Stimulated activated CD8-positive, alpha-beta memory T cell treated with anti-CD3 and anti-CD28 coated beads, Interleukin-15, amount 100 ng/mL, for 4 hours (primary cell): Measurements from ENCODE around the gene MAGEA2B.
"Not testable (repeated sequence)": the region's sequence is repeated elsewhere in the genome, so short reads cannot be mapped to it uniquely, and the experiment has no call there.

Experiments used
- DNase-seq, 2 donors: peaks; one replicate each; pipeline ENCODE4 v3.0.0-alpha.2; 2020; ENCODE audit warnings: low read depth in 2 of 2

MAGEA2B gene, protein sequence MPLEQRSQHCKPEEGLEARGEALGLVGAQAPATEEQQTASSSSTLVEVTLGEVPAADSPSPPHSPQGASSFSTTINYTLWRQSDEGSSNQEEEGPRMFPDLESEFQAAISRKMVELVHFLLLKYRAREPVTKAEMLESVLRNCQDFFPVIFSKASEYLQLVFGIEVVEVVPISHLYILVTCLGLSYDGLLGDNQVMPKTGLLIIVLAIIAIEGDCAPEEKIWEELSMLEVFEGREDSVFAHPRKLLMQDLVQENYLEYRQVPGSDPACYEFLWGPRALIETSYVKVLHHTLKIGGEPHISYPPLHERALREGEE

DNA sequence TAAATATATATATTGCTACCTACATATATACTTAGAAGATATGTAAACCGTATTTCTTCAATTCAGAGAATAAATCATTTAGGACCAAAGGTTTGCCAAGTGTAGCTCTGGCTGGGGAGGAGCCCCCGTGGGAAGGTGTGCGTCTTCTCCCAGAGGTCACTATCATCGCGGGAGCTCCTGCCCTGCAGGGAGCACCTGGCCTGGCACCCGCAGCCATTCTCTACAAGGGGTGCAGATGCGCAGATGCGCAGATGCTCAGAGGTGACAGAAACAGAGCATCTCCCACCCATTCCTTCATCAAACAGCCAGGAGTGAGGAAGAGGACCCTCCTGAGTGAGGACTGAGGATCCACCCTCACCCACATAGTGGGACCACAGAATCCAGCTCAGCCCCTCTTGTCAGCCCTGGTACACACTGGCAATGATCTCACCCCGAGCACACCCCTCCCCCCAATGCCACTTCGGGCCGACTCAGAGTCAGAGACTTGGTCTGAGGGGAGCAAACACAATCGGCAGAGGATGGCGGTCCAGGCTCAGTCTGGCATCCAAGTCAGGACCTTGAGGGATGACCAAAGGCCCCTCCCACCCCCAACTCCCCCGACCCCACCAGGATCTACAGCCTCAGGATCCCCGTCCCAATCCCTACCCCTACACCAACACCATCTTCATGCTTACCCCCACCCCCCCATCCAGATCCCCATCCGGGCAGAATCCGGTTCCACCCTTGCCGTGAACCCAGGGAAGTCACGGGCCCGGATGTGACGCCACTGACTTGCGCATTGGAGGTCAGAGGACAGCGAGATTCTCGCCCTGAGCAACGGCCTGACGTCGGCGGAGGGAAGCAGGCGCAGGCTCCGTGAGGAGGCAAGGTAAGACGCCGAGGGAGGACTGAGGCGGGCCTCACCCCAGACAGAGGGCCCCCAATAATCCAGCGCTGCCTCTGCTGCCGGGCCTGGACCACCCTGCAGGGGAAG, at the start of gene MAGEA2B:
TSS of gene MAGEA2B (plus strand) at position 814 of the 973 bp plus-strand sequence. CDS start 2,479 bp downstream, outside the sequence.
- DNase-seq = not testable (repeated sequence)

DNA sequence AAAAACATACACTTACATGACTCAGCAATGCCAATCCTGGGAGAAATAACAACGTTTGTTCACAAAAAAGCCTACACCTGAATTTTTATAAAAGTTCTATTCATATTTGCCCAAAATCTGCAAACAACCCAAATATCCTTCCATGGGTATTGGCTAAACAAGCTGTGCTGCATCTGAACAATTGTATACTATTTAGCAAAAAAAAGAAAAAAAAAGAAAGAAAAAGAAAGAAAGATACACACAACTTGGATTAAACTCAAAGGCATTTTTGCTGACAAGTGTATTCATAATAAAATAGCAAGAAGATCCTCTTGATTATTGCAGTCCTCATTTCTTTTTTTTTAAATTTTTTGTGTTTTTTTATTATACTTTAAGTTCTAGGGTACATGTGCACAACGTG, 40.3 kb upstream of the MAGEA2B start:
- no peak for DNase-seq

DNA sequence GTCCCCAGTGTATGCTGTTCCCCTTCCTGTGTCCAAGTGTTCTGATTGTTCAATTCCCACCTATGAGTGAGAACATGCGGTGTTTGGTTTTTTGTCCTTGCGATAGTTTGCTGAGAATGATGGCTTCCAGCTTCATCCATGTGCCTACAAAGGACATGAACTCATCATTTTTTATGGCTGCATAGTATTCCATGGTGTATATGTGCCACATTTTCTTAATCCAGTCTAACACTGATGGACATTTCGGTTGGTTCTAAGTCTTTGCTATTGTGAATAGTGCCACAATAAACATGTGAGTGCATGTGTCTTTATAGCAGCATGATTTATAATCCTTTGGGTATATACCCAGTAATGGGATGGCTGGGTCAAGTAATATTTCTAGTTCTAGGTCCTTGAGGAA, 39.8 kb upstream of the MAGEA2B start:
- not testable (repeated sequence) for DNase-seq

DNA sequence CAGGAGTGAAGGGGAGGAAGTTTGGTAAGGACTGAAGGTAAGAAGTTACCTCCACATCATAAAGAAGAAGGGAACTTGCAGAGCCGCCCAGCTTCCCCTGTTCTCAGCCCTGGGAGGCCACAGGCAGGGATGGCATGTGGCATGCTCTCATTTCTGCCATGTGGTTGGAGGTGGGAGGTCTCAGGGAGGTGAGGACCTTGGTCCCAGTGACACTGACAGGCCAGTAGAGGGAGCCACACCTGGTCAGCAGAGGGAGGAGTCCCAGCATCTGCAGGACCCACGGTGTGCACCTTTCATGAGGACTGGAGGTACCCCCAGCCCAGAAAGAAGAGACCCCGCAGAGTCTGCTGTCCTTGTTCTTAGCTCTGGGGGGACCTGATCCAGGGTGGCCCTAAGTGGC, 33.4 kb upstream of the MAGEA2B start:
- not testable (repeated sequence) for DNase-seq

DNA sequence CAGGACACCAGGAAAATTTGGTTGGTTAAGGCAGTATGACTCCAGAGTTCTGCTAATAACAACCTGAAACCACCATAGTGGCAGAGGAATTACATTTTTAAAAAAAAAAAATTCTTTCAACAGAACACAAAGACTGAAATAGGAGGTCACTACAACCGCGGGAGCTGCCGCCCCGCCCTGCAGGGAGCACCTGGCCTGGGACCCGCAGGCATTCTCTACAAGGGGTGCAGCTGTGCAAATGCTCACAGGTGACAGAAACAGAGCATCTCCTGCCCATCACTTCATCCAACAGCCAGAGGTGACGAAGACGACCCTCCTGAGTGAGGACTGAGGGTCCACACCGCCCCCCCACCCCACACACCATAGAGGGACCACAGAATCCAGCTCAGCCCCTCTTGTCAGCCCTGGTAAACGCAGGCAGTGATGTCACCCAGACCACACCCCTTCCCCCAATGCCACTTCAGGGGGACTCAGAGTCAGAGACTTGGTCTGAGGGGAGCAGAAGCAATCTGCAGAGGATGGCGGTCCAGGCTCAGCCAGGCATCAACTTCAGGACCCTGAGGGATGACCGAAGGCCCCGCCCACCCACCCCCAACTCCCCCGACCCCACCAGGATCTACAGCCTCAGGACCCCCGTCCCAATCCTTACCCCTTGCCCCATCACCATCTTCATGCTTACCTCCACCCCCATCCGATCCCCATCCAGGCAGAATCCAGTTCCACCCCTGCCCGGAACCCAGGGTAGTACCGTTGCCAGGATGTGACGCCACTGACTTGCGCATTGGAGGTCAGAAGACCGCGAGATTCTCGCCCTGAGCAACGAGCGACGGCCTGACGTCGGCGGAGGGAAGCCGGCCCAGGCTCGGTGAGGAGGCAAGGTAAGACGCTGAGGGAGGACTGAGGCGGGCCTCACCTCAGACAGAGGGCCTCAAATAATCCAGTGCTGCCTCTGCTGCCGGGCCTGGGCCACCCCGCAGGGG, 16.2 kb upstream of the MAGEA2B start, which contains the start of gene MAGEA3:
TSS of gene MAGEA3 (plus strand) at position 843 of the 980 bp plus-strand sequence. CDS start 2,039 bp downstream, outside the sequence.
- not testable (repeated sequence) for DNase-seq

DNA sequence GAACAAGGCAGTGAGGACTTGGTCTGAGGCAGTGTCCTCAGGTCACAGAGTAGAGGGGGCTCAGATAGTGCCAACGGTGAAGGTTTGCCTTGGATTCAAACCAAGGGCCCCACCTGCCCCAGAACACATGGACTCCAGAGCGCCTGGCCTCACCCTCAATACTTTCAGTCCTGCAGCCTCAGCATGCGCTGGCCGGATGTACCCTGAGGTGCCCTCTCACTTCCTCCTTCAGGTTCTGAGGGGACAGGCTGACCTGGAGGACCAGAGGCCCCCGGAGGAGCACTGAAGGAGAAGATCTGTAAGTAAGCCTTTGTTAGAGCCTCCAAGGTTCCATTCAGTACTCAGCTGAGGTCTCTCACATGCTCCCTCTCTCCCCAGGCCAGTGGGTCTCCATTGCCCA, 14.0 kb upstream of the MAGEA2B start:
- not testable (repeated sequence) for DNase-seq

DNA sequence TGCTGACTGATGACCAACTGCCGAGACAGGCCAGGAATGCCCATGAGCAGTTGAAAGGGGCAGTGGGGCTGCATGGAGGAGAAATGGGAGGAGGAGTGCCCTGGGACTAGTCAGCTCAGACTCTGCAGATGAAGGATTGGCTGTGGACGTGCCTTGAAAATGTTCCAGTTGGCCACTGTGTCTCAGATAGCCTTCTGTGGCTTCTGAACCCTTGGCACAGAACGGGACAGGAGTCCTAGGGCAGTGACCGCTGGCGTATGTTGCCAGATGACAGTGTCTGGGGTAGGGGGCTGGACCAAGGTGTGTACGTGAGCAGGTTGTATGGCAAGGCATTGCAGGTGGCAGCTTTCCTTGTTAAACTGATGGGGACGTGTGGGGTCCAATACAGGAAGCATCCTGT, 7.9 kb upstream of the MAGEA2B start:
- not testable (repeated sequence) for DNase-seq

DNA sequence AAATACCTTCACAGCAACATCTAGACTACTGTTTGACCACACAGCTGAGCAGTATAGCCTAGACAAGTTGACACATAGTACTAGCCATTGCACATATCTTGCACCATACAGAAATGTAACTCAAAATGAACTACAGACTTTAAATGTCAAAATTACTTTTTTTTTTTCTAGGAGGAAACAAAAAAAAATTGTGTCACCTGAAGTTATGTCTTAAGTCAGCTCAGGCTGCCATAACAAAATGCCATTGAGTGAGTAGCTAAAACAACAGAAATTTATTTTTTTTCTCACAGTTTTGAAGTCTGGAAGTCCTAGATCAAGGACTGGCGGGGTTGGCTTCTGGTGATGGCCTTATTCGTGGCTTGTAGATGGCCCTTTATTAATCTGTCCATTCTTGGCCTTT, 5.3 kb upstream of the MAGEA2B start, which contains the start of gene CSAG2:
TSS of gene CSAG2 (minus strand) at position 101 of the 400 bp plus-strand sequence. CDS start 161 bp downstream, outside the sequence.
- DNase-seq = not testable (repeated sequence)

DNA sequence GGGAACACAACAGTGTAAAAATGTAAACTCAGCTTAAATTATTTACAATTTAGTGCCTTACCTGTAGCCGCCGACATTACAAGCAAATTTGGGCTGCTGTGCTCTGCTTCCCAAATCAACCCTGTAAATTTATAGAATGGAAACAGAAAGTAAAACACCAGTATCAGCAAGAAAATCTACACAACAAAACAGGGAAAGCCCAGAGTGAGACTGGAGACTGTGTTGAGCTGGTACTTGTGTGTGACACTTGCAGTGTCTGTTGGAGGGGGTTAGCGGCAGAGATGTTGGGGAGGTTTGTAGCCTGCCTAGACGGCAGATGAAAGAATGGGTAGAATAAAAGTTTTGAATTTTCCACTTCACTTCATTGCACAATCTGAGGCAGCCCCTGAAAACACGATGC, 1.2 kb upstream of the MAGEA2B start:
- DNase-seq = not testable (repeated sequence)

DNA sequence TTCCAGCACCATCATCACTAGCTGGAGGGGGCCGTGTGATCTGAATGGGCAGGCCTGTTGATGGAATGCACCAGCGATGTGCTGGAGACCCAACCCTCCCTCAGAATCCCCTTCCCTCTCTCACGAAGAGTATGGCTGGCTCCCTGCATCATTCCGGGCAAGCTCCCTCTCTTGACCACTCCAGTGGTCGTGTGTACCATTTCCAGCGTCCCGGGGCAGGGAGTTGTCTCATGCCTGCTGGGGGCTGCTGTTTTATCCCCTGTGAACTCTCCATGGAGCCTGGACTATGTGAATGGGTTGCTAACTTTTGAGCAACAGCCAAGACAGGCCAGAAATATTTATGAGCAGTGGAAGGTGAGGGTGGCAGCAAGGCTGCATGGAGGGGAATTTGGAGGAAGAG, 11.0 kb downstream of the MAGEA2B start:
- no peak for DNase-seq

DNA sequence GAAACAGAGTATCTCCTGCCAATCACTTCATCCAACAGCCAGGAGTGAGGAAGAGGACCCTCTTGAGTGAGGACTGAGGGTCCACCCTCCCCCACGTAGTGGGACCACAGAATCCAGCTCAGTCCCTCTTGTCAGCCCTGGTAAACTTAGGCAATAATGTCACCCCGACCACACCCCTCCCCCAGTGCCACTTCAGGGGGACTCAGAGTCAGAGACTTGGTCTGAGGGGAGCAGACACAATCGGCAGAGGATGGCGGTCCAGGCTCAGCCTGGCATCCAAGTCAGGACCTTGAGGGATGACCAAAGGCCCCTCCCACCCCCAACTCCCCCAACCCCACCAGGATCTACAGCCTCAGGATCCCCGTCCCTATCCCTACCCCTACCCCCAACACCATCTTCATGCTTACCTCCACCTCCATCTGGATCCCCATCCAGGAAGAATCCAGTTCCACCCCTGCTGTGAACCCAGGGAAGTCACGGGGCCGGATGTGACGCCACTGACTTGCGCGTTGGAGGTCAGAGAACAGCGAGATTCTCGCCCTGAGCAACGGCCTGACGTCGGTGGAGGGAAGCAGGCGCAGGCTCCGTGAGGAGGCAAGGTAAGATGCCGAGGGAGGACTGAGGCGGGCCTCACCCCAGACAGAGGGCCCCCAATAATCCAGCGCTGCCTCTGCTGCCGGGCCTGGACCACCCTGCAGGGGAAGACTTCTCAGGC, 19.0 kb downstream of the MAGEA2B start, which contains the start of the genes CSAG1 and MAGEA12:
TSS of gene CSAG1 (minus strand) at position 461 of the 715 bp plus-strand sequence. CDS start 1,261 bp downstream, outside the sequence.
TSS of gene MAGEA12 (plus strand) at position 497 of the 715 bp plus-strand sequence. CDS start 2,405 bp downstream, outside the sequence.
- no peak for DNase-seq

DNA sequence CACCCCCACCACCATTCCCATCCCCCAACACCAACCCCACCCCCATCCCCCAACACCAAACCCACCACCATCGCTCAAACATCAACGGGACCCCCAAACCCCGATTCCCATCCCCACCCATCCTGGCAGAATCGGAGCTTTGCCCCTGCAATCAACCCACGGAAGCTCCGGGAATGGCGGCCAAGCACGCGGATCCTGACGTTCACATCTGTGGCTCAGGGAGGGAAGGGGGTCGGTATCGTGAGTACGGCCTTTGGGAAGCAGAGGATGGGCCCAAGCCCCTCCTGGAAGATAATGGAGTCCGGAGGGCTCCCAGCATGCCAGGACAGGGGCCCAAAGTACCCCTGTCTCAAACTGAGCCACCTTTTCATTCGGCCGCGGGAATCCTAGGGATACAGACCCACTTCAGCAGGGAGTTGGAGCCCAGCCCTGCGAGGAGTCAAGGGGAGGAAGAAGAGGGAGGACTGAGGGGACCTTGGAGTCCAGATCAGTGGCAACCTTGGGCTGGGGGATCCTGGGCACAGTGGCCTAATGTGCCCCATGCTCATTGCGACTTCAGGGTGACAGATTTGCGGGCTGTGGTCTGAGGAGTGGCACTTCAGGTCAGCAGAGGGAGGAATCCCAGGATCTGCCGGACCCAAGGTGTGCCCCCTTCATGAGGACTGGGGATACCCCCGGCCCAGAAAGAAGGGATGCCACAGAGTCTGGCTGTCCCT, 19.9 kb downstream of the MAGEA2B start:
- DNase-seq = not testable (repeated sequence)

DNA sequence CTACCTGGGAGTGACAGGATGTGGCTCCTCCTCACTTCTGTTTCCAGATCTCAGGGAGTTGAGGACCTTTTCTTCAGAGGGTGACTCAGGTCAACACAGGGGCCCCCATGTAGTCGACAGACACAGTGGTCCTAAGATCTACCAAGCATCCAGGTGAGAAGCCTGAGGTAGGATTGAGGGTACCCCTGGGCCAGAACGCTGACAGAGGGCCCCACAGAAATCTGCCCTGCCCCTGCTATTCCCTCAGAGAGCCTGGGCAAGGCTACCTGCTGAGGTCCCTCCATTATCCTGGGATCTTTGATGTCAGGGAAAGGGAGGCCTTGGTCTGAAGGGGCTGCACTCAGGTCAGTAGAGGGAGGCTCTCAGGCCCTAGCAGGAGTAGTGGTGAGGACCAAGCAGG, 20.7 kb downstream of the MAGEA2B start:
- no peak for DNase-seq

DNA sequence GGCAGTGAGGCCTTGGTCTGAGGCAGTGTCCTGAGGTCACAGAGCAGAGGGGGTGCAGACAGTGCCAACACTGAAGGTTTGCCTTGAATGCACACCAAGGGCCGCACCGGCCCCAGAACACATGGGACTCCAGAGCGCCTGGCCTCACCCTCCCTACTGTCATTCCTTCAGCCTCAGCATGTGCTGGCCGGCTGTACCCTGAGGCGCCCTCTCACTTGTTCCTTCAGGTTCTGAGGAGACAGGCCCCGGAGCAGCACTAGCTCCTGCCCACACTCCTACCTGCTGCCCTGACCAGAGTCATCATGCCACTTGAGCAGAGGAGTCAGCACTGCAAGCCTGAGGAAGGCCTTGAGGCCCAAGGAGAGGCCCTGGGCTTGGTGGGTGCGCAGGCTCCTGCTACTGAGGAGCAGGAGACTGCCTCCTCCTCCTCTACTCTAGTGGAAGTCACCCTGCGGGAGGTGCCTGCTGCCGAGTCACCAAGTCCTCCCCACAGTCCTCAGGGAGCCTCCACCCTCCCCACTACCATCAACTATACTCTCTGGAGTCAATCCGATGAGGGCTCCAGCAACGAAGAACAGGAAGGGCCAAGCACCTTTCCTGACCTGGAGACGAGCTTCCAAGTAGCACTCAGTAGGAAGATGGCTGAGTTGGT, 21.6 kb downstream of the MAGEA2B start:
- no peak for DNase-seq

DNA sequence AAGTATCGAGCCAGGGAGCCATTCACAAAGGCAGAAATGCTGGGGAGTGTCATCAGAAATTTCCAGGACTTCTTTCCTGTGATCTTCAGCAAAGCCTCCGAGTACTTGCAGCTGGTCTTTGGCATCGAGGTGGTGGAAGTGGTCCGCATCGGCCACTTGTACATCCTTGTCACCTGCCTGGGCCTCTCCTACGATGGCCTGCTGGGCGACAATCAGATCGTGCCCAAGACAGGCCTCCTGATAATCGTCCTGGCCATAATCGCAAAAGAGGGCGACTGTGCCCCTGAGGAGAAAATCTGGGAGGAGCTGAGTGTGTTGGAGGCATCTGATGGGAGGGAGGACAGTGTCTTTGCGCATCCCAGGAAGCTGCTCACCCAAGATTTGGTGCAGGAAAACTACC, 22.1 kb downstream of the MAGEA2B start:
- not testable (repeated sequence) for DNase-seq

DNA sequence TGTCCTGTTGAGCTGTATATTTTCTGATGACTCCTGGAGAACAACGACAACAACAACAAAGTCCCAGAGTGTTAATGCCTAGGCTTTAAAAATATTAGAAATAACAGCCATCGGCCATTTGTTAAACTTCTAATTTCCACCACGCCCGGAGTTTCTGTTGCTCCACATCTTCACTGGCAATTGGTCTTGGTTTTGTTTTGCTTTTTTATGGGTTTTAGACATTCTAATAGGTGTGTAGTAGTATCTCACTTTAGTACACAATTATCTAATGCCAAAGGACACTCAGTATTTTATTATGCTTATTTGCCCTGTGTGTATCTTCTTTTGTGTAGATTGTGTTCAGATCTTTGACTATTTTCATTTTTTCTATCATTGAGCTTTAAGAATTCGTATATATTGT, 24.1 kb downstream of the MAGEA2B start:
- DNase-seq = no peak

DNA sequence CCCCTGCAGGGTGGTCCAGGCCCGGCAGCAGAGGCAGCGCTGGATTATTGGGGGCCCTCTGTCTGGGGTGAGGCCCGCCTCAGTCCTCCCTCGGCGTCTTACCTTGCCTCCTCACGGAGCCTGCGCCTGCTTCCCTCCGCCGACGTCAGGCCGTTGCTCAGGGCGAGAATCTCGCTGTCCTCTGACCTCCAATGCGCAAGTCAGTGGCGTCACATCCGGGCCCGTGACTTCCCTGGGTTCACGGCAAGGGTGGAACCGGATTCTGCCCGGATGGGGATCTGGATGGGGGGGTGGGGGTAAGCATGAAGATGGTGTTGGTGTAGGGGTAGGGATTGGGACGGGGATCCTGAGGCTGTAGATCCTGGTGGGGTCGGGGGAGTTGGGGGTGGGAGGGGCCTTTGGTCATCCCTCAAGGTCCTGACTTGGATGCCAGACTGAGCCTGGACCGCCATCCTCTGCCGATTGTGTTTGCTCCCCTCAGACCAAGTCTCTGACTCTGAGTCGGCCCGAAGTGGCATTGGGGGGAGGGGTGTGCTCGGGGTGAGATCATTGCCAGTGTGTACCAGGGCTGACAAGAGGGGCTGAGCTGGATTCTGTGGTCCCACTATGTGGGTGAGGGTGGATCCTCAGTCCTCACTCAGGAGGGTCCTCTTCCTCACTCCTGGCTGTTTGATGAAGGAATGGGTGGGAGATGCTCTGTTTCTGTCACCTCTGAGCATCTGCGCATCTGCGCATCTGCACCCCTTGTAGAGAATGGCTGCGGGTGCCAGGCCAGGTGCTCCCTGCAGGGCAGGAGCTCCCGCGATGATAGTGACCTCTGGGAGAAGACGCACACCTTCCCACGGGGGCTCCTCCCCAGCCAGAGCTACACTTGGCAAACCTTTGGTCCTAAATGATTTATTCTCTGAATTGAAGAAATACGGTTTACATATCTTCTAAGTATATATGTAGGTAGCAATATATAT, 39.5 kb downstream of the MAGEA2B start, which contains the start of gene MAGEA2:
TSS of gene MAGEA2 (minus strand) at position 157 of the 965 bp plus-strand sequence. CDS start 2,479 bp downstream, outside the sequence.
- not testable (repeated sequence) for DNase-seq
